UCSD-AML1 (cell line): ENCODE results near the gene GPR108.
"Not testable (repeated sequence)": the region's sequence is repeated elsewhere in the genome, so short reads cannot be mapped to it uniquely, and the experiment has no call there.

Experiments used
- DNase-seq: peaks from one replicate; lab custom pipeline; 2025; ENCODE audit not compliant: unreplicated experiment; lab: John Stamatoyannopoulos, UW

The GPR108 gene

GRCh38 chr19:6721138-6721474 lies 16.3 kb downstream of the GPR108 start:
- DNase-seq, result no peak

GRCh38 chr19:6720369-6721137 lies 16.8 kb downstream of the GPR108 start, which contains the start of gene C3:
C3 (minus strand) TSS chr19:6720650; CDS start chr19:6720589, 61 bp downstream.
- DNase-seq, result no peak

- no peak for DNase-seq
Observed at GRCh38 chr19:6719992-6720368, 17.4 kb downstream of the GPR108 start.

- no peak for DNase-seq
Observed at GRCh38 chr19:6719540-6719861, 17.9 kb downstream of the GPR108 start.

GRCh38 chr19:6718741-6719539 lies 18.4 kb downstream of the GPR108 start:
- no peak for DNase-seq

GRCh38 chr19:6718111-6718740 lies 19.2 kb downstream of the GPR108 start:
- DNase-seq, result no peak

- no peak for DNase-seq
Observed at GRCh38 chr19:6717441-6717971, 19.9 kb downstream of the GPR108 start.

- no peak for DNase-seq
Observed at GRCh38 chr19:6717036-6717435, 20.3 kb downstream of the GPR108 start.

GRCh38 chr19:6716610-6716970 lies 20.8 kb downstream of the GPR108 start:
- DNase-seq, result no peak

GRCh38 chr19:6714749-6715555 lies 22.4 kb downstream of the GPR108 start:
- no peak for DNase-seq

GRCh38 chr19:6713773-6714692 lies 23.3 kb downstream of the GPR108 start:
- no peak for DNase-seq

GRCh38 chr19:6712692-6713670 lies 24.4 kb downstream of the GPR108 start:
- no peak for DNase-seq

GRCh38 chr19:6712231-6712630 lies 25.1 kb downstream of the GPR108 start:
- no peak for DNase-seq

GRCh38 chr19:6711605-6712004 lies 25.8 kb downstream of the GPR108 start:
- DNase-seq, result no peak

GRCh38 chr19:6711078-6711361 lies 26.4 kb downstream of the GPR108 start:
- no peak for DNase-seq

GRCh38 chr19:6710273-6711077 lies 26.9 kb downstream of the GPR108 start:
- no peak for DNase-seq

- no peak for DNase-seq
Observed at GRCh38 chr19:6709549-6709948, 27.8 kb downstream of the GPR108 start.

GRCh38 chr19:6708913-6709312 lies 28.5 kb downstream of the GPR108 start:
- DNase-seq, result not testable (repeated sequence)
